ENCODE results near the gene CIPC. TPM values are rescaled to one million over a fixed set of nuclear protein-coding genes. Genes with fewer than 3 reads are reported as not detected.

The CIPC gene
- total and polyA plus RNA-seq, 9 of the 15 experiments (the other 6 are each of a cell fraction or from before 2014, with no cell fraction given): 5.0 to 16.9 (median 10.7) TPM

- TF ChIP-seq POLR2AphosphoS5 (IDR thresholded peaks at IDR 0.05; ENCODE audit: control insufficient read depth, insufficient read depth, low read depth, low read length) (no peak), TAF7 (tag; IDR thresholded peaks at IDR 0.05) (no peak), JUN (IDR thresholded peaks at IDR 0.05; ENCODE audit: borderline replicate concordance, low read depth, low read length) (peak; percentile 65), JUN (CRISPR knock-in tag; IDR thresholded peaks at IDR 0.05; ENCODE audit: borderline replicate concordance) (no peak), ZNF444 (CRISPR knock-in tag; IDR thresholded peaks at IDR 0.05) (no peak), RAD21 (CRISPR knock-in tag; conservative IDR thresholded peaks at IDR 0.05 in 1 of 2, IDR thresholded peaks at IDR 0.05 in 1 of 2) (peak; percentile 60 to 63), REST (IDR thresholded peaks at IDR 0.05; ENCODE audit: borderline replicate concordance) (peak; percentile 68), REST (CRISPR knock-in tag; IDR thresholded peaks at IDR 0.05; ENCODE audit: low read depth) (no peak), NFE2 (IDR thresholded peaks at IDR 0.05; ENCODE audit: low read depth) (peak; percentile 59; the same call in 1 of the 2 replicates), LEF1 (IDR thresholded peaks at IDR 0.05) (no peak), THRA (IDR thresholded peaks at IDR 0.05) (no peak), DPF2 (IDR thresholded peaks at IDR 0.05) (0 out of 2 replicates have a peak, but pooled peaks have one; percentile 34), TEAD2 (tag; IDR thresholded peaks at IDR 0.05) (no peak), EGR1 (conservative IDR thresholded peaks at IDR 0.05) (peak; percentile 42)
- TF ChIP-seq, protein P1, sequence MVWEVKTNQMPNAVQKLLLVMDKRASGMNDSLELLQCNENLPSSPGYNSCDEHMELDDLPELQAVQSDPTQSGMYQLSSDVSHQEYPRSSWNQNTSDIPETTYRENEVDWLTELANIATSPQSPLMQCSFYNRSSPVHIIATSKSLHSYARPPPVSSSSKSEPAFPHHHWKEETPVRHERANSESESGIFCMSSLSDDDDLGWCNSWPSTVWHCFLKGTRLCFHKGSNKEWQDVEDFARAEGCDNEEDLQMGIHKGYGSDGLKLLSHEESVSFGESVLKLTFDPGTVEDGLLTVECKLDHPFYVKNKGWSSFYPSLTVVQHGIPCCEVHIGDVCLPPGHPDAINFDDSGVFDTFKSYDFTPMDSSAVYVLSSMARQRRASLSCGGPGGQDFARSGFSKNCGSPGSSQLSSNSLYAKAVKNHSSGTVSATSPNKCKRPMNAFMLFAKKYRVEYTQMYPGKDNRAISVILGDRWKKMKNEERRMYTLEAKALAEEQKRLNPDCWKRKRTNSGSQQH (CRISPR knock-in tag; IDR thresholded peaks at IDR 0.05): no peak
These were observed 38.7 kb upstream of the CIPC start (continued) for GRCh38 chr14:77059276-77059915.
